Testis (tissue), 2 donors: ENCODE data around the gene PXMP2.

Experiments
- CTCF ChIP-seq, 3 experiments: fragments of 450-650 bp in 2 of 3; fragments of 200-600 bp in 1 of 3; sonication (generic) in 1 of 3; IDR thresholded peaks; one replicate each; pipeline ENCODE4 v1.5.1; 2016 to 2019; ENCODE audit warnings: antibody characterized with exemption in 3 of 3, mild to moderate bottlenecking in 2 of 3, moderate library complexity in 1 of 3
- POLR2A ChIP-seq: fragments of 450-650 bp; IDR thresholded peaks from one replicate; pipeline ENCODE4 v1.6.1; 2017; ENCODE audit warnings: antibody characterized with exemption, mild to moderate bottlenecking, moderate library complexity

- no peak for TF ChIP-seq CTCF (IDR thresholded peaks at IDR 0.05)
- no peak for TF ChIP-seq POLR2A
These were observed 25.7 kb downstream of the PXMP2 start for GRCh38 chr12:132713123-132713522.
